Measurements from ENCODE around the gene NKAIN2.

NKAIN2 gene

DNA sequence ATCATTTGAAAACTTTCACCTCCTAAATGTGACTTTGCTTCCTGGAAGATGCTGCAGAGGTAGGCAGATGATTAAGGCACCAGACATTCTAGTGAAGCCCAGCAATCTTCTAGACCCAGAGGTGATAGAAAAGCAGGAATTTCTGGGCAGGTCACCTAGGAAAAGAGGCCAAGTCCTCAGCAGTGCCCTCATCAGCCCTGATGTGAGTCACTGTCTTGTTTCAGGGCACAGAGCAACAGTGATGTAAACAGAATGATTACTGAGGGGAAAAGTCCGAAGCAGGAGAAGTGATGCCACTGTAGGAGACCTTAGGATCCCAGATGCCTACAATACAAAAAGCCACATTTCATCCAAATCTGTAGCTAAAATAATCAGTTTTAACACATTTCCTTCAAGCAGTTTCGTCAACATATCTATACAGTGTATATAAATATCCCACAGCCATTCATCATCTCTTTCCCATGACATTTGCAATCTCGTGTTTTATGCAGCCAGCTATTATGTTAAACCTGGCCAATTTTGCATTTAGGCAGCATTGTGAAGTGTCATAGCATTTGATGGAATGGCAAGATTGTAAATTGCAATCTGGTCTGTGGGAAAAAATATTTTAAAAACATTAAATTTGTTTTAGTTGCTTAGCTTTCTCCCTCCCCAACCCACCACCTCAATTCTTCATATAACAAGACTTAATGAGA is 757.4 kb downstream of the NKAIN2 start:
- ChIA-PET CTCF (interaction anchor here (0.6 to 0.8 kb wide), 2 partner anchors 759 to 845 kb away, joined by 3 to 4 read pairs; no protein-coding TSS in a partner anchor), POLR2A (no interaction called here)
- no peak overlapping the region for H3K4me3 ChIP-seq (ENCODE audit: low read depth, low read length)

More for the DNA sequence above, 757.4 kb downstream of the NKAIN2 start:
- Histone ChIP-seq H3K36me3 (ENCODE audit: control insufficient read depth in 2 of 2, insufficient read depth in 1 of 2, low read length in 2 of 2) (no peaks in the 10 kb centered on the region), H3K27ac (ENCODE audit: extremely low read depth, low read depth, low read length) (no peak overlapping the region), H3K9me3 (ENCODE audit: control insufficient read depth, insufficient read depth, low read depth, low read length) (no peaks in the 10 kb centered on the region), H3K4me1 (ENCODE audit: control insufficient read depth, insufficient read depth, low read length) (no peaks in the 10 kb centered on the region)
- TF ChIP-seq SALL2 (tag by site-specific recombination; IDR thresholded peaks at IDR 0.05; ENCODE audit: borderline replicate concordance) = no peak
- TF ChIP-seq, protein P1, sequence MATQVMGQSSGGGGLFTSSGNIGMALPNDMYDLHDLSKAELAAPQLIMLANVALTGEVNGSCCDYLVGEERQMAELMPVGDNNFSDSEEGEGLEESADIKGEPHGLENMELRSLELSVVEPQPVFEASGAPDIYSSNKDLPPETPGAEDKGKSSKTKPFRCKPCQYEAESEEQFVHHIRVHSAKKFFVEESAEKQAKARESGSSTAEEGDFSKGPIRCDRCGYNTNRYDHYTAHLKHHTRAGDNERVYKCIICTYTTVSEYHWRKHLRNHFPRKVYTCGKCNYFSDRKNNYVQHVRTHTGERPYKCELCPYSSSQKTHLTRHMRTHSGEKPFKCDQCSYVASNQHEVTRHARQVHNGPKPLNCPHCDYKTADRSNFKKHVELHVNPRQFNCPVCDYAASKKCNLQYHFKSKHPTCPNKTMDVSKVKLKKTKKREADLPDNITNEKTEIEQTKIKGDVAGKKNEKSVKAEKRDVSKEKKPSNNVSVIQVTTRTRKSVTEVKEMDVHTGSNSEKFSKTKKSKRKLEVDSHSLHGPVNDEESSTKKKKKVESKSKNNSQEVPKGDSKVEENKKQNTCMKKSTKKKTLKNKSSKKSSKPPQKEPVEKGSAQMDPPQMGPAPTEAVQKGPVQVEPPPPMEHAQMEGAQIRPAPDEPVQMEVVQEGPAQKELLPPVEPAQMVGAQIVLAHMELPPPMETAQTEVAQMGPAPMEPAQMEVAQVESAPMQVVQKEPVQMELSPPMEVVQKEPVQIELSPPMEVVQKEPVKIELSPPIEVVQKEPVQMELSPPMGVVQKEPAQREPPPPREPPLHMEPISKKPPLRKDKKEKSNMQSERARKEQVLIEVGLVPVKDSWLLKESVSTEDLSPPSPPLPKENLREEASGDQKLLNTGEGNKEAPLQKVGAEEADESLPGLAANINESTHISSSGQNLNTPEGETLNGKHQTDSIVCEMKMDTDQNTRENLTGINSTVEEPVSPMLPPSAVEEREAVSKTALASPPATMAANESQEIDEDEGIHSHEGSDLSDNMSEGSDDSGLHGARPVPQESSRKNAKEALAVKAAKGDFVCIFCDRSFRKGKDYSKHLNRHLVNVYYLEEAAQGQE (tag by site-specific recombination; IDR thresholded peaks at IDR 0.05) = no peak
- TF ChIP-seq SP2 (tag by site-specific recombination; IDR thresholded peaks at IDR 0.05) = no peak
- TF ChIP-seq GFI1B (tag by site-specific recombination; IDR thresholded peaks at IDR 0.05) = no peak
- TF ChIP-seq, protein P2, sequence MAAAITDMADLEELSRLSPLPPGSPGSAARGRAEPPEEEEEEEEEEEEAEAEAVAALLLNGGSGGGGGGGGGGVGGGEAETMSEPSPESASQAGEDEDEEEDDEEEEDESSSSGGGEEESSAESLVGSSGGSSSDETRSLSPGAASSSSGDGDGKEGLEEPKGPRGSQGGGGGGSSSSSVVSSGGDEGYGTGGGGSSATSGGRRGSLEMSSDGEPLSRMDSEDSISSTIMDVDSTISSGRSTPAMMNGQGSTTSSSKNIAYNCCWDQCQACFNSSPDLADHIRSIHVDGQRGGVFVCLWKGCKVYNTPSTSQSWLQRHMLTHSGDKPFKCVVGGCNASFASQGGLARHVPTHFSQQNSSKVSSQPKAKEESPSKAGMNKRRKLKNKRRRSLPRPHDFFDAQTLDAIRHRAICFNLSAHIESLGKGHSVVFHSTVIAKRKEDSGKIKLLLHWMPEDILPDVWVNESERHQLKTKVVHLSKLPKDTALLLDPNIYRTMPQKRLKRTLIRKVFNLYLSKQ (tag by site-specific recombination; IDR thresholded peaks at IDR 0.05; ENCODE audit: borderline replicate concordance) = no peak
- no peak for TF ChIP-seq ZNF626 (tag by site-specific recombination; IDR thresholded peaks at IDR 0.05)
- TF ChIP-seq, protein P3, sequence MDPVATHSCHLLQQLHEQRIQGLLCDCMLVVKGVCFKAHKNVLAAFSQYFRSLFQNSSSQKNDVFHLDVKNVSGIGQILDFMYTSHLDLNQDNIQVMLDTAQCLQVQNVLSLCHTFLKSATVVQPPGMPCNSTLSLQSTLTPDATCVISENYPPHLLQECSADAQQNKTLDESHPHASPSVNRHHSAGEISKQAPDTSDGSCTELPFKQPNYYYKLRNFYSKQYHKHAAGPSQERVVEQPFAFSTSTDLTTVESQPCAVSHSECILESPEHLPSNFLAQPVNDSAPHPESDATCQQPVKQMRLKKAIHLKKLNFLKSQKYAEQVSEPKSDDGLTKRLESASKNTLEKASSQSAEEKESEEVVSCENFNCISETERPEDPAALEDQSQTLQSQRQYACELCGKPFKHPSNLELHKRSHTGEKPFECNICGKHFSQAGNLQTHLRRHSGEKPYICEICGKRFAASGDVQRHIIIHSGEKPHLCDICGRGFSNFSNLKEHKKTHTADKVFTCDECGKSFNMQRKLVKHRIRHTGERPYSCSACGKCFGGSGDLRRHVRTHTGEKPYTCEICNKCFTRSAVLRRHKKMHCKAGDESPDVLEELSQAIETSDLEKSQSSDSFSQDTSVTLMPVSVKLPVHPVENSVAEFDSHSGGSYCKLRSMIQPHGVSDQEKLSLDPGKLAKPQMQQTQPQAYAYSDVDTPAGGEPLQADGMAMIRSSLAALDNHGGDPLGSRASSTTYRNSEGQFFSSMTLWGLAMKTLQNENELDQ (tag by site-specific recombination; IDR thresholded peaks at IDR 0.05; ENCODE audit: low read depth) = no peak
- TF ChIP-seq ZNF768 (tag by site-specific recombination; IDR thresholded peaks at IDR 0.05) = no peak
- no peak for TF ChIP-seq MYNN (tag by site-specific recombination; IDR thresholded peaks at IDR 0.05; ENCODE audit: borderline replicate concordance)
- no peak for TF ChIP-seq ZNF394 (tag by site-specific recombination; IDR thresholded peaks at IDR 0.05; ENCODE audit: borderline replicate concordance)
- no peak for TF ChIP-seq ZNF19 (tag by site-specific recombination; IDR thresholded peaks at IDR 0.05; ENCODE audit: low read depth)
- TF ChIP-seq ZNF558 (tag by site-specific recombination; IDR thresholded peaks at IDR 0.05) = no peak
- TF ChIP-seq, protein P4, sequence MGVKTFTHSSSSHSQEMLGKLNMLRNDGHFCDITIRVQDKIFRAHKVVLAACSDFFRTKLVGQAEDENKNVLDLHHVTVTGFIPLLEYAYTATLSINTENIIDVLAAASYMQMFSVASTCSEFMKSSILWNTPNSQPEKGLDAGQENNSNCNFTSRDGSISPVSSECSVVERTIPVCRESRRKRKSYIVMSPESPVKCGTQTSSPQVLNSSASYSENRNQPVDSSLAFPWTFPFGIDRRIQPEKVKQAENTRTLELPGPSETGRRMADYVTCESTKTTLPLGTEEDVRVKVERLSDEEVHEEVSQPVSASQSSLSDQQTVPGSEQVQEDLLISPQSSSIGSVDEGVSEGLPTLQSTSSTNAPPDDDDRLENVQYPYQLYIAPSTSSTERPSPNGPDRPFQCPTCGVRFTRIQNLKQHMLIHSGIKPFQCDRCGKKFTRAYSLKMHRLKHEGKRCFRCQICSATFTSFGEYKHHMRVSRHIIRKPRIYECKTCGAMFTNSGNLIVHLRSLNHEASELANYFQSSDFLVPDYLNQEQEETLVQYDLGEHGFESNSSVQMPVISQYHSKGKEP (tag by site-specific recombination; IDR thresholded peaks at IDR 0.05) = no peak
- TF ChIP-seq ZNF837 (tag by site-specific recombination; IDR thresholded peaks at IDR 0.05) = no peak
- no peak for TF ChIP-seq ZFP41 (tag by site-specific recombination; IDR thresholded peaks at IDR 0.05; ENCODE audit: borderline replicate concordance)
- TF ChIP-seq ZNF37A (tag by site-specific recombination; IDR thresholded peaks at IDR 0.05) = no peak
- TF ChIP-seq MEIS1 (CRISPR knock-in tag; IDR thresholded peaks at IDR 0.05; ENCODE audit: borderline replicate concordance) = no peak
- TF ChIP-seq, protein P5, sequence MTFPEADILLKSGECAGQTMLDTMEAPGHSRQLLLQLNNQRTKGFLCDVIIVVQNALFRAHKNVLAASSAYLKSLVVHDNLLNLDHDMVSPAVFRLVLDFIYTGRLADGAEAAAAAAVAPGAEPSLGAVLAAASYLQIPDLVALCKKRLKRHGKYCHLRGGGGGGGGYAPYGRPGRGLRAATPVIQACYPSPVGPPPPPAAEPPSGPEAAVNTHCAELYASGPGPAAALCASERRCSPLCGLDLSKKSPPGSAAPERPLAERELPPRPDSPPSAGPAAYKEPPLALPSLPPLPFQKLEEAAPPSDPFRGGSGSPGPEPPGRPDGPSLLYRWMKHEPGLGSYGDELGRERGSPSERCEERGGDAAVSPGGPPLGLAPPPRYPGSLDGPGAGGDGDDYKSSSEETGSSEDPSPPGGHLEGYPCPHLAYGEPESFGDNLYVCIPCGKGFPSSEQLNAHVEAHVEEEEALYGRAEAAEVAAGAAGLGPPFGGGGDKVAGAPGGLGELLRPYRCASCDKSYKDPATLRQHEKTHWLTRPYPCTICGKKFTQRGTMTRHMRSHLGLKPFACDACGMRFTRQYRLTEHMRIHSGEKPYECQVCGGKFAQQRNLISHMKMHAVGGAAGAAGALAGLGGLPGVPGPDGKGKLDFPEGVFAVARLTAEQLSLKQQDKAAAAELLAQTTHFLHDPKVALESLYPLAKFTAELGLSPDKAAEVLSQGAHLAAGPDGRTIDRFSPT (tag by site-specific recombination; IDR thresholded peaks at IDR 0.05) = no peak
